IMR-90 (cell line): ENCODE results near the gene MMAB.

Experiments
- CEBPB ChIP-seq: IDR thresholded peaks from 2 replicates; pipeline ENCODE4 v1.6.1; 2012; ENCODE audit warnings: low read depth, low read length, improper control_type of control experiment
- CTCF ChIP-seq: conservative IDR thresholded peaks from 2 replicates; pipeline ENCODE4 v1.5.1; 2012; ENCODE audit warnings: mild to moderate bottlenecking, low read depth, low read length, improper control_type of control experiment
- FOS ChIP-seq: fragments of 150-350 bp; IDR thresholded peaks from 2 replicates; pipeline ENCODE4 v1.6.1; 2016; ENCODE audit warnings: low read depth, low read length
- RAD21 ChIP-seq: IDR thresholded peaks from 2 replicates; pipeline ENCODE4 v1.6.1; 2012; ENCODE audit warnings: low read length, improper control_type of control experiment
- RCOR1 ChIP-seq: IDR thresholded peaks from 2 replicates; pipeline ENCODE4 v1.6.1; 2012; ENCODE audit warnings: mild to moderate bottlenecking, low read length, improper control_type of control experiment; ENCODE audit not compliant: insufficient replicate concordance

- no peak for TF ChIP-seq CTCF
- TF ChIP-seq RAD21: no peak
- TF ChIP-seq RCOR1: no peak
- TF ChIP-seq CEBPB: no peak
- no peak for TF ChIP-seq FOS
Measured at GRCh38 chr12:109567296-109567695, 6.0 kb downstream of the MMAB start.
